Endothelial cell of umbilical vein (primary cell): ENCODE measurements around the gene SLC49A4.

Experiments used
- CTCF ChIP-seq, 2 donors: IDR thresholded peaks; 1 replicate in 1 of 2; 2 replicates in 1 of 2; pipeline ENCODE4 v1.5.1; 2011; ENCODE audit warnings: low read length in 2 of 2, mild to moderate bottlenecking in 2 of 2, moderate library complexity in 2 of 2, control low read depth in 1 of 2, inconsistent platforms in 1 of 2, low read depth in 1 of 2; ENCODE audit not compliant: insufficient read depth in 1 of 2; ENCODE audit errors: extremely low read depth in 1 of 2
- FOS ChIP-seq: IDR thresholded peaks from 2 replicates; pipeline ENCODE4 v1.6.1; 2011; ENCODE audit warnings: mild to moderate bottlenecking, low read length, moderate library complexity, borderline replicate concordance; ENCODE audit not compliant: insufficient read depth
- MAX ChIP-seq: IDR thresholded peaks from 2 replicates; pipeline ENCODE4 v1.6.1; 2011; ENCODE audit not compliant: insufficient read depth, insufficient read length
- MYC ChIP-seq: IDR thresholded peaks from one replicate; pipeline ENCODE4 v1.6.1; 2011; ENCODE audit warnings: mild to moderate bottlenecking, low read depth, low read length
- POLR2A ChIP-seq: IDR thresholded peaks from 2 replicates; pipeline ENCODE4 v1.6.1; 2012; ENCODE audit warnings: low read depth, mild to moderate bottlenecking, control low read depth, low read length
- POLR2AphosphoS5 ChIP-seq: IDR thresholded peaks from 2 replicates; pipeline ENCODE4 v1.6.1; 2012; ENCODE audit warnings: low read depth, mild to moderate bottlenecking, control low read depth, low read length, moderate library complexity; ENCODE audit not compliant: insufficient read depth

GRCh38 chr3:122903171-122903570, 108.3 kb downstream of the SLC49A4 start:
- TF ChIP-seq CTCF (IDR thresholded peaks at IDR 0.05; ENCODE audit: extremely low read depth in 1 of 2, insufficient read depth in 1 of 2, low read depth in 1 of 2, low read length in 2 of 2) (no peak), POLR2AphosphoS5 (no peak), POLR2A (no peak), FOS (no peak), MYC (no peak), MAX (no peak)
